Measurements from ENCODE around the gene TOMM20. TPM values are rescaled to one million over a fixed set of nuclear protein-coding genes. Genes with fewer than 3 reads are reported as not detected.

Gene TOMM20
- total and polyA plus RNA-seq, 9 of the 15 experiments (the other 6 are each of a cell fraction or from before 2014, with no cell fraction given): 70.6 to 334 (median 159) TPM

DNA sequence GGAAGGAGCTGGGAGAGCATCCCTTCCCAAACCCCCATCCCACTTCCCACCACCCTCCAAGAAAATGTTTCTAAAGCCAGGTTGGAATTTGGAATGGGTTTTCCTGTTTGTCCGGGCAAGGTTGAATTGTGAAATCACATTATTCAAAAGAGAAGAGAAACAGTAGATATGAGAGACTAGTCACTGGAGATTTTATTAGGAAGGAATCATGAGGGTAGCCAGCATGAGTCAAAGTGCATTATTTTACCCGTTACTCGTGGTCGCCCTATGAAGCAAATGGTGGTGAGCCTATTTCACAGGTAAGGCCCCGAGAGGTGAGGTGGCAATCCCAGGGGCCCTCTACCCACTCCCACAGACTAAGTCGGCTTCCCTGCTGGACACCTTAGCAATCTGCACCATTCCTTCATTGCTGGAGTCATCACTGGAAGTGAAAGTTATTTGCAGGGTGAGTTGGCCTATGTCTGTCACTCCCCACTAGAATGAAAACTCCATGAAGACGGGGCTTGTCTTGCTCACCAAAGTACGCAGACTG, 52.8 kb downstream of the TOMM20 start:
- intact Hi-C loops (cut with micrococcal nuclease) (no loop called here), in situ Hi-C loops (cut with MboI) (no loop called here)
- no peak overlapping the region for H3K9ac ChIP-seq (ENCODE audit: insufficient read depth in 1 of 2, low read depth in 2 of 2, low read length in 2 of 2)
- ATAC-seq (no peak), DNase-seq (ENCODE audit: extremely low read depth in 1 of 4, low spot score in 3 of 4) (no peak), FAIRE-seq (no peak)
- no TSS peak for BruUV-seq (replicated peaks)
- WGBS (ENCODE audit: insufficient coverage, low coverage, missing lambda C conversion rate): 70% methylated on average over 8 of the region's 8 CpGs
- no peaks in the 10 kb centered on the region; the same call in 2 of the 3 replicates for H3K36me3 ChIP-seq (ENCODE audit: control insufficient read depth, insufficient read depth, low read length)
- H3K27ac ChIP-seq (ENCODE audit: extremely low read depth, low read depth, low read length): no peak overlapping the region
- peak overlapping the region; percentile 86; the same call in 1 of the 2 replicates for H2AFZ ChIP-seq (ENCODE audit: low read depth, low read length)
- H4K20me1 ChIP-seq (replicated peaks; ENCODE audit: control insufficient read depth, insufficient read depth, low read length): no peaks in the 10 kb centered on the region
- no peak overlapping the region for H3K4me2 ChIP-seq (ENCODE audit: insufficient read depth, low read length)
- peaks cover 6% of the 10 kb centered on the region for H3K9me3 ChIP-seq (replicated peaks; ENCODE audit: control insufficient read depth, insufficient read depth, low read depth, low read length)
- H3K4me1 ChIP-seq (replicated peaks in 1 of 2; ENCODE audit: control insufficient read depth in 2 of 2, insufficient read depth in 2 of 2, low read length in 2 of 2): peaks cover 21% of the 10 kb centered on the region in 2 experiments
- peaks cover 3% of the 10 kb centered on the region for H3K9me1 ChIP-seq (ENCODE audit: control insufficient read depth, insufficient read depth, low read length)
- TF ChIP-seq CEBPB (tag; IDR thresholded peaks at IDR 0.05) (peak; percentile 28; the same call in 1 of the 2 replicates), TAF15 (IDR thresholded peaks at IDR 0.05; ENCODE audit: low read depth, low read length) (no peak), NFIX (CRISPR knock-in tag; IDR thresholded peaks at IDR 0.05; ENCODE audit: low read depth) (no peak)
- no peak overlapping the region for H3K4me3 ChIP-seq
- no peaks in the 10 kb centered on the region for H3K79me2 ChIP-seq (ENCODE audit: control insufficient read depth, insufficient read depth, low read length)
- POLR2A ChIA-PET: interaction anchor here (0.6 to 0.9 kb wide), 4 partner anchors 26 to 536 kb away, joined by 3 read pairs; no protein-coding TSS in a partner anchor
- H3K27me3 ChIP-seq (ENCODE audit: control insufficient read depth in 2 of 2, insufficient read depth in 2 of 2, low read length in 2 of 2): no peaks in the 10 kb centered on the region
- CTCF ChIA-PET (ENCODE audit: low intra/inter-chr PET ratio): no interaction called here

DNA sequence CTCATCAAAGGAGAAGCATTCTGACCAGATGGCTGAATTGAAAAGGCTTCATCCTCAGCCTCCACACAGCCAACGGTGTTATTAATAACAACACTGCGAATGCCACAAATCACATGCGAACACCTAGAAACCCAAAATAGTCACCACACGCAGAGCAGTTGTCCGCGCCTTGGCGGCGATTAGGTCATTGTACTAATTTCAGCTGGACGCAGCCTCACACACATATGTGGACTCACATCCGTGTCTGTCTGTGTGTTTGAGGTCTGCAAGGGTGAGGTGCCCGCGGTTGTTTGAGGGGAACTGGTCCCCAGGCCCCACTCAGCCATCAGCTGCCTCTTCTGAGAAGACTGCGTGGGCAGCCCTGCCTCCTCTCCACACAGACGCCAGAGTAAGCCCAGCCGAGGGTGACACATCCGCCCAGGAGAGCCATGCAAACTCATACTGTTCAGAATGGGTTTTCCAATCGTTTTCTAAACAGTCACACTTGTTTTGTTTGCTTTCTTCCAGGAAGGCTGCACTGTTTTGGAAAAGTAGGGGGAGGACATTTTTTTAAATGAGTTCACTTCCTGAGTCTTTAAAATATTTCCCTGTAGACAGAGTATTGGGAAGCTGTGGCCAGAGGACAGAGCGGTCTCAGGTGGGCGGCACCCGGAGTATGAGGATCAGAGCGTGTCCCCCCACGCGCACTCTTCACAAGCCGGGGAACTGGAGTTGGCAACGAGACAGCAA, 53.4 kb downstream of the TOMM20 start:
- peak; percentile 56 for ATAC-seq
- WGBS (ENCODE audit: insufficient coverage, low coverage, missing lambda C conversion rate): 52% methylated on average over 25 of the region's 25 CpGs
- Histone ChIP-seq H4K20me1 (replicated peaks; ENCODE audit: control insufficient read depth, insufficient read depth, low read length) (no peaks in the 10 kb centered on the region), H3K27ac (ENCODE audit: extremely low read depth, low read depth, low read length) (0 out of 3 replicates have a peak overlapping the region, but pooled peaks have one; percentile 31), H3K36me3 (ENCODE audit: control insufficient read depth, insufficient read depth, low read length) (no peaks in the 10 kb centered on the region; the same call in 2 of the 3 replicates), H3K4me2 (ENCODE audit: insufficient read depth, low read length) (peak overlapping the region; percentile 30; the same call in 1 of the 2 replicates), H3K9ac (ENCODE audit: insufficient read depth in 1 of 2, low read depth in 2 of 2, low read length in 2 of 2) (peak overlapping the region in 1 of 2 experiments; percentile 46; a peak in 1 of 4 replicates), H3K4me1 (replicated peaks in 1 of 2; ENCODE audit: control insufficient read depth in 2 of 2, insufficient read depth in 2 of 2, low read length in 2 of 2) (peaks cover 21% of the 10 kb centered on the region in 2 experiments), H3K4me3 (no peak overlapping the region), H3K9me3 (replicated peaks; ENCODE audit: control insufficient read depth, insufficient read depth, low read depth, low read length) (peaks cover 6% of the 10 kb centered on the region), H3K27me3 (ENCODE audit: control insufficient read depth in 2 of 2, insufficient read depth in 2 of 2, low read length in 2 of 2) (no peaks in the 10 kb centered on the region), H2AFZ (ENCODE audit: low read depth, low read length) (peak overlapping the region; percentile 86), H3K9me1 (ENCODE audit: control insufficient read depth, insufficient read depth, low read length) (peaks cover 3% of the 10 kb centered on the region), H3K79me2 (ENCODE audit: control insufficient read depth, insufficient read depth, low read length) (no peaks in the 10 kb centered on the region)
- CTCF ChIA-PET (ENCODE audit: low intra/inter-chr PET ratio): interaction anchor here (0.6 kb wide), 1 partner anchor 8 kb away, joined by 4 read pairs; no protein-coding TSS in a partner anchor
- DNase-seq (ENCODE audit: extremely low read depth in 1 of 4, low spot score in 3 of 4): peak in 1 of 4 experiments; percentile 48
- BruUV-seq (replicated peaks): no TSS peak
- no peak for FAIRE-seq
- intact Hi-C loops (cut with micrococcal nuclease) (no loop called here), in situ Hi-C loops (cut with MboI) (no loop called here)
- POLR2A ChIA-PET: interaction anchor here (0.6 to 0.9 kb wide), 4 partner anchors 26 to 535 kb away, joined by 3 read pairs; no protein-coding TSS in a partner anchor
- TF ChIP-seq, protein P1, sequence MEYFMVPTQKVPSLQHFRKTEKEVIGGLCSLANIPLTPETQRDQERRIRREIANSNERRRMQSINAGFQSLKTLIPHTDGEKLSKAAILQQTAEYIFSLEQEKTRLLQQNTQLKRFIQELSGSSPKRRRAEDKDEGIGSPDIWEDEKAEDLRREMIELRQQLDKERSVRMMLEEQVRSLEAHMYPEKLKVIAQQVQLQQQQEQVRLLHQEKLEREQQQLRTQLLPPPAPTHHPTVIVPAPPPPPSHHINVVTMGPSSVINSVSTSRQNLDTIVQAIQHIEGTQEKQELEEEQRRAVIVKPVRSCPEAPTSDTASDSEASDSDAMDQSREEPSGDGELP (CRISPR knock-in tag; IDR thresholded peaks at IDR 0.05; ENCODE audit: borderline replicate concordance): 0 out of 2 replicates have a peak, but pooled peaks have one; percentile 40
- TF ChIP-seq DPF2 (IDR thresholded peaks at IDR 0.05) (no peak), SRSF3 (IDR thresholded peaks at IDR 0.05; ENCODE audit: insufficient read depth, low read length) (no peak), ZFP30 (CRISPR knock-in tag; IDR thresholded peaks at IDR 0.05; ENCODE audit: borderline replicate concordance) (no peak), BCOR (IDR thresholded peaks at IDR 0.05) (no peak), ATF7 (IDR thresholded peaks at IDR 0.05) (no peak), NR2F6 (CRISPR knock-in tag; IDR thresholded peaks at IDR 0.05) (no peak), ZNF778 (CRISPR knock-in tag; IDR thresholded peaks at IDR 0.05) (no peak), ZNF24 (IDR thresholded peaks at IDR 0.05) (peak; percentile 4; the same call in 1 of the 2 replicates)
- TF ChIP-seq, protein P2, sequence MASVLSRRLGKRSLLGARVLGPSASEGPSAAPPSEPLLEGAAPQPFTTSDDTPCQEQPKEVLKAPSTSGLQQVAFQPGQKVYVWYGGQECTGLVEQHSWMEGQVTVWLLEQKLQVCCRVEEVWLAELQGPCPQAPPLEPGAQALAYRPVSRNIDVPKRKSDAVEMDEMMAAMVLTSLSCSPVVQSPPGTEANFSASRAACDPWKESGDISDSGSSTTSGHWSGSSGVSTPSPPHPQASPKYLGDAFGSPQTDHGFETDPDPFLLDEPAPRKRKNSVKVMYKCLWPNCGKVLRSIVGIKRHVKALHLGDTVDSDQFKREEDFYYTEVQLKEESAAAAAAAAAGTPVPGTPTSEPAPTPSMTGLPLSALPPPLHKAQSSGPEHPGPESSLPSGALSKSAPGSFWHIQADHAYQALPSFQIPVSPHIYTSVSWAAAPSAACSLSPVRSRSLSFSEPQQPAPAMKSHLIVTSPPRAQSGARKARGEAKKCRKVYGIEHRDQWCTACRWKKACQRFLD (CRISPR knock-in tag; IDR thresholded peaks at IDR 0.05): peak; percentile 28; the same call in 1 of the 2 replicates
